HG03354 (cell line): ENCODE results near the gene BIK.

Source experiments
- ATAC-seq: cut with Tn5 transposase; IDR thresholded peaks from one replicate; pipeline ENCODE4 v1.9.1; 2021; ENCODE audit warnings: mild to moderate bottlenecking; ENCODE audit not compliant: unreplicated experiment, poor library complexity, severe bottlenecking

BIK gene

GRCh38 chr22:43173976-43174720, 63.6 kb downstream of the BIK start:
- no peak for ATAC-seq

GRCh38 chr22:43174941-43175531, 64.5 kb downstream of the BIK start:
- no peak for ATAC-seq

- no peak for ATAC-seq
Observed at GRCh38 chr22:43176090-43176489, 65.5 kb downstream of the BIK start.

GRCh38 chr22:43177479-43177878, 66.9 kb downstream of the BIK start:
- no peak for ATAC-seq
